ENCODE data around the gene LSM11.

GRCh38 chr5:157710882-157711281 lies 32.6 kb upstream of the LSM11 start:
- TF ChIP-seq CTCF (conservative IDR thresholded peaks at IDR 0.05 in 1 of 2, IDR thresholded peaks at IDR 0.05 in 1 of 2; ENCODE audit: extremely low read depth in 1 of 2, insufficient read depth in 1 of 2, low read depth in 1 of 2, low read length in 2 of 2): no peak
- TF ChIP-seq EZH2 (IDR thresholded peaks at IDR 0.05; ENCODE audit: borderline replicate concordance, low read length): no peak
